DMS153 treated with DMSO at 0.1 percent for 48 hours (cell line): Measurements from ENCODE around the gene UBTF.

Experiments used
- DNase-seq: peaks from one replicate; lab custom pipeline; 2025; ENCODE audit not compliant: unreplicated experiment; lab: John Stamatoyannopoulos, UW

UBTF gene

GRCh38 chr17:44170499-44171201, 48.8 kb downstream of the UBTF start, which contains the start of gene ASB16:
TSS of gene ASB16 (plus strand) at chr17:44170704. CDS start at chr17:44170790, 86 bp downstream.
- DNase-seq = peak; percentile 74

GRCh38 chr17:44170135-44170498, 49.4 kb downstream of the UBTF start:
- no peak for DNase-seq

- no peak for DNase-seq
Observed at GRCh38 chr17:44167181-44167861, 52.2 kb downstream of the UBTF start.

GRCh38 chr17:44164476-44164875, 55.0 kb downstream of the UBTF start:
- no peak for DNase-seq

- no peak for DNase-seq
Observed at GRCh38 chr17:44159519-44160210, 59.8 kb downstream of the UBTF start.

GRCh38 chr17:44155488-44155887, 64.0 kb downstream of the UBTF start:
- no peak for DNase-seq
